Gastrocnemius medialis (tissue), 4 donors: ENCODE results near the gene CPA3. TPM values are rescaled to one million over a fixed set of nuclear protein-coding genes. Genes with fewer than 3 reads are reported as not detected.

Experiments
- ATAC-seq, 2 donors: fragments of 150-250 bp; one replicate each; pipeline ENCODE4 v1.9.1; 2016
- DNase-seq, 2 donors: peaks; one replicate each; pipeline ENCODE4 v3.0.0-alpha.2; 2019
- H3K27ac ChIP-seq, 4 donors: fragments of 200-600 bp; sonication (generic); 1 replicate in 1 of 4; 2 replicates in 3 of 4; pipeline ENCODE4 v1.5.1; 2016 to 2018; ENCODE audit warnings: mild to moderate bottlenecking in 2 of 4, moderate library complexity in 1 of 4
- H3K27me3 ChIP-seq, 3 donors: fragments of 200-600 bp; sonication (generic) in 2 of 3; 1 replicate in 1 of 3; 2 replicates in 2 of 3; pipeline versions ENCODE4 v1.5.1 to v1.6.0; 2016 to 2019; ENCODE audit warnings: mild to moderate bottlenecking in 1 of 3, moderate library complexity in 1 of 3
- H3K36me3 ChIP-seq, 2 donors: fragments of 200-600 bp; sonication (generic) in 1 of 2; one replicate each; pipeline ENCODE4 v1.5.1; 2017 to 2018
- H3K4me1 ChIP-seq, 2 donors: fragments of 200-600 bp; sonication (generic) in 1 of 2; one replicate each; pipeline ENCODE4 v1.5.1; 2016 to 2017; ENCODE audit warnings: mild to moderate bottlenecking in 2 of 2
- H3K4me3 ChIP-seq, 4 donors: fragments of 200-600 bp; sonication (generic) in 3 of 4; 1 replicate in 1 of 4; 2 replicates in 3 of 4; pipeline ENCODE4 v1.5.1; 2016 to 2019; ENCODE audit warnings: mild to moderate bottlenecking in 2 of 4
- H3K9me3 ChIP-seq, 3 donors: fragments of 200-600 bp; sonication (generic) in 2 of 3; 1 replicate in 1 of 3; 2 replicates in 2 of 3; pipeline ENCODE4 v1.5.1; 2016 to 2019
- CTCF ChIP-seq, 5 experiments: fragments of 450-650 bp in 3 of 5; fragments of 200-600 bp in 2 of 5; sonication (generic) in 2 of 5; IDR thresholded peaks in 4 of 5; conservative IDR thresholded peaks in 1 of 5; 1 replicate in 4 of 5; 2 replicates in 1 of 5; pipeline ENCODE4 v1.5.1; 2016 to 2019; ENCODE audit warnings: antibody characterized with exemption in 5 of 5, mild to moderate bottlenecking in 3 of 5, moderate library complexity in 3 of 5
- POLR2A ChIP-seq, 2 donors: fragments of 450-650 bp; IDR thresholded peaks; one replicate each; pipeline ENCODE4 v1.6.1; 2017; ENCODE audit warnings: antibody characterized with exemption in 2 of 2, mild to moderate bottlenecking in 2 of 2, moderate library complexity in 2 of 2
- in situ Hi-C, 4 donors: fragments of 200-750 bp; cut with MboI; loops; one replicate each; pipeline versions ENCODE4 v1.15.0 to v1.8.0; 2017; ENCODE audit warnings: low sequenced_read_pairs in 4 of 4
- intact Hi-C: fragments of 100-400 bp; cut with DNase I; formaldehyde crosslinking; loops from one replicate; pipeline ENCODE4 v1.15.1; 2023; ENCODE audit warnings: low total_unique reads
- total RNA-seq, 4 donors: library from RNA; depleted of rRNA; stranded (reverse); fragments of >200 nt; gene quantifications; one replicate each; pipeline versions ENCODE4 v1.1.0 to v1.2.3, GENCODE V29; 2016

Gene CPA3
- total RNA-seq, 4 donors from 2014 or later = 1.00 to 4.7 (median 1.8) TPM; not detected in 1

GRCh38 chr3:148903941-148904340, 38.8 kb downstream of the CPA3 start:
- TF ChIP-seq CTCF (IDR thresholded peaks at IDR 0.05 in 4 of 5, conservative IDR thresholded peaks at IDR 0.05 in 1 of 5) (no peak), POLR2A (IDR thresholded peaks at IDR 0.05) (no peak)
- Histone ChIP-seq H3K36me3 (no peaks in the 10 kb centered on the region), H3K4me1 (no peaks in the 10 kb centered on the region), H3K27me3 (no peaks in the 10 kb centered on the region), H3K27ac (no peak overlapping the region), H3K9me3 (no peaks in the 10 kb centered on the region), H3K4me3 (no peak overlapping the region)
- in situ Hi-C loops (no loop called here), intact Hi-C loops (no loop called here)
- DNase-seq (no peak), ATAC-seq (no peak)

- intact Hi-C loops (no loop called here), in situ Hi-C loops (no loop called here)
- ATAC-seq = no peak
- no peaks in the 10 kb centered on the region for H3K36me3 ChIP-seq
- H3K27ac ChIP-seq = no peak overlapping the region
- H3K4me1 ChIP-seq = no peaks in the 10 kb centered on the region
- TF ChIP-seq POLR2A (IDR thresholded peaks at IDR 0.05) = no peak
- TF ChIP-seq CTCF (IDR thresholded peaks at IDR 0.05 in 4 of 5, conservative IDR thresholded peaks at IDR 0.05 in 1 of 5) = no peak
- H3K9me3 ChIP-seq = no peaks in the 10 kb centered on the region
- no peaks in the 10 kb centered on the region for H3K27me3 ChIP-seq
- no peak for DNase-seq
- no peak overlapping the region for H3K4me3 ChIP-seq
Measured at GRCh38 chr3:148906667-148907066, 41.6 kb downstream of the CPA3 start.

- DNase-seq = no peak
- TF ChIP-seq CTCF (IDR thresholded peaks at IDR 0.05 in 4 of 5, conservative IDR thresholded peaks at IDR 0.05 in 1 of 5) = no peak
- TF ChIP-seq POLR2A (IDR thresholded peaks at IDR 0.05) = no peak
- no peaks in the 10 kb centered on the region for H3K9me3 ChIP-seq
- no peak overlapping the region for H3K4me3 ChIP-seq
- in situ Hi-C loops = no loop called here
- no peaks in the 10 kb centered on the region for H3K4me1 ChIP-seq
- H3K36me3 ChIP-seq = no peaks in the 10 kb centered on the region
- H3K27me3 ChIP-seq = no peaks in the 10 kb centered on the region
- ATAC-seq = no peak
- intact Hi-C loops = no loop called here
- H3K27ac ChIP-seq = no peak overlapping the region
Measured at GRCh38 chr3:148911173-148911572, 46.1 kb downstream of the CPA3 start.

GRCh38 chr3:148911592-148911991, 46.5 kb downstream of the CPA3 start:
- intact Hi-C loops (no loop called here), in situ Hi-C loops (no loop called here)
- H3K9me3 ChIP-seq = no peaks in the 10 kb centered on the region
- H3K27ac ChIP-seq = no peak overlapping the region
- H3K27me3 ChIP-seq = no peaks in the 10 kb centered on the region
- no peak for ATAC-seq
- TF ChIP-seq POLR2A (IDR thresholded peaks at IDR 0.05) = no peak
- no peaks in the 10 kb centered on the region for H3K36me3 ChIP-seq
- H3K4me1 ChIP-seq = no peaks in the 10 kb centered on the region
- H3K4me3 ChIP-seq = no peak overlapping the region
- no peak for DNase-seq

- TF ChIP-seq CTCF (IDR thresholded peaks at IDR 0.05 in 4 of 5, conservative IDR thresholded peaks at IDR 0.05 in 1 of 5) (no peak), POLR2A (IDR thresholded peaks at IDR 0.05) (no peak)
- DNase-seq (no peak), ATAC-seq (no peak)
- Histone ChIP-seq H3K27ac (no peak overlapping the region), H3K36me3 (no peaks in the 10 kb centered on the region), H3K4me3 (no peak overlapping the region), H3K9me3 (no peaks in the 10 kb centered on the region), H3K4me1 (no peaks in the 10 kb centered on the region), H3K27me3 (no peaks in the 10 kb centered on the region)
- intact Hi-C loops = no loop called here
- in situ Hi-C loops = no loop called here
Measured at GRCh38 chr3:148914936-148915690, 50.0 kb downstream of the CPA3 start.
